Neural cell (in vitro differentiated cells): Measurements from ENCODE around the gene PGP. TPM values are rescaled to one million over a fixed set of nuclear protein-coding genes. Genes with fewer than 3 reads are reported as not detected.

Source experiments
- H2AFZ ChIP-seq: fragments of 200-600, 300-800 bp; sonication (generic), shearing (Covaris generic); 2 replicates; pipeline ENCODE4 v1.6.0; 2014; ENCODE audit warnings: low read depth, mild to moderate bottlenecking, antibody characterized with exemption, low read length, moderate library complexity
- H3F3A ChIP-seq: fragments of 200-600 bp; shearing (Covaris generic); 2 replicates; pipeline ENCODE4 v1.6.1; 2016; ENCODE audit warnings: mild to moderate bottlenecking, moderate library complexity, mixed read lengths, antibody characterized with exemption, low read length; ENCODE audit not compliant: insufficient read depth, poor library complexity, severe bottlenecking
- H3K27ac ChIP-seq: fragments of 200-600, 300-800 bp; sonication (generic), shearing (Covaris generic); 2 replicates; pipeline ENCODE4 v1.5.1; 2014; ENCODE audit warnings: mild to moderate bottlenecking, low read length, moderate library complexity
- H3K27me3 ChIP-seq: fragments of 300-800, 200-600 bp; sonication (generic), shearing (Covaris generic); 2 replicates; pipeline ENCODE4 v1.6.0; 2014; ENCODE audit warnings: mild to moderate bottlenecking, low read depth, low read length, moderate library complexity; ENCODE audit not compliant: insufficient read depth
- H3K36me3 ChIP-seq: fragments of 300-800, 200-600 bp; sonication (generic), shearing (Covaris generic); 2 replicates; pipeline ENCODE4 v1.5.1; 2014; ENCODE audit warnings: mild to moderate bottlenecking, antibody characterized with exemption, low read length, moderate library complexity; ENCODE audit not compliant: insufficient read depth
- H3K4me2 ChIP-seq: fragments of 300-800, 200-600 bp; sonication (generic), shearing (Covaris generic); 2 replicates; pipeline ENCODE4 v1.6.0; 2014; ENCODE audit warnings: mild to moderate bottlenecking, low read length
- H3K4me3 ChIP-seq: fragments of 300-800, 200-600 bp; sonication (generic), shearing (Covaris generic); 2 replicates; pipeline ENCODE4 v1.5.1; 2014; ENCODE audit warnings: mild to moderate bottlenecking, low read length, moderate library complexity
- H3K79me2 ChIP-seq: fragments of 200-600 bp; shearing (Covaris generic); replicated peaks from 2 replicates; pipeline ENCODE4 v1.6.0; 2014; ENCODE audit warnings: mild to moderate bottlenecking, low read length, moderate library complexity; ENCODE audit not compliant: insufficient read depth
- H3K9ac ChIP-seq: fragments of 300-800, 200-600 bp; sonication (generic), shearing (Covaris generic); 2 replicates; pipeline ENCODE4 v1.6.1; 2016; ENCODE audit warnings: mild to moderate bottlenecking, low read length, mixed read lengths
- H3K9me2 ChIP-seq: fragments of 200-600 bp; shearing (Covaris generic); 2 replicates; pipeline ENCODE4 v1.6.1; 2016; ENCODE audit warnings: mild to moderate bottlenecking, low read length, mixed read lengths; ENCODE audit not compliant: insufficient read depth
- H3K9me3 ChIP-seq: fragments of 200-600, 300-800 bp; sonication (generic), shearing (Covaris generic); 2 replicates; pipeline ENCODE4 v1.6.1; 2016; ENCODE audit warnings: mild to moderate bottlenecking, mixed run types, low read length, moderate library complexity, mixed read lengths
- H4K20me1 ChIP-seq: fragments of 200-600 bp; shearing (Covaris generic); 2 replicates; pipeline ENCODE4 v1.6.1; 2016; ENCODE audit warnings: mild to moderate bottlenecking, mixed run types; ENCODE audit not compliant: insufficient read depth
- CTCF ChIP-seq: fragments of 450-650 bp; IDR thresholded peaks from 2 replicates; pipeline ENCODE4 v1.5.1; 2014; ENCODE audit warnings: antibody characterized with exemption, mild to moderate bottlenecking, moderate library complexity; ENCODE audit not compliant: poor library complexity, severe bottlenecking
- EP300 ChIP-seq: fragments of 450-650 bp; conservative IDR thresholded peaks from 2 replicates; pipeline ENCODE4 v1.6.1; 2014; ENCODE audit warnings: antibody characterized with exemption, mild to moderate bottlenecking, moderate library complexity; ENCODE audit not compliant: poor library complexity, severe bottlenecking
- EZH2 ChIP-seq: fragments of 200-600, 300-800 bp; shearing (Covaris generic), sonication (generic); IDR thresholded peaks from 2 replicates; pipeline ENCODE4 v1.6.1; 2014; ENCODE audit warnings: antibody characterized with exemption, low read length, borderline replicate concordance, mild to moderate bottlenecking; ENCODE audit not compliant: insufficient read depth, poor library complexity, severe bottlenecking
- MXI1 ChIP-seq: fragments of 450-650 bp; conservative IDR thresholded peaks from 2 replicates; pipeline ENCODE4 v1.6.1; 2014; ENCODE audit warnings: antibody characterized with exemption, mild to moderate bottlenecking; ENCODE audit not compliant: poor library complexity, severe bottlenecking
- POLR2AphosphoS5 ChIP-seq: IDR thresholded peaks from 2 replicates; pipeline ENCODE4 v1.6.1; 2012
- RAD21 ChIP-seq: fragments of 450-650 bp; conservative IDR thresholded peaks from 2 replicates; pipeline ENCODE4 v1.6.1; 2014; ENCODE audit warnings: antibody characterized with exemption, mild to moderate bottlenecking, moderate library complexity
- REST ChIP-seq: IDR thresholded peaks from 2 replicates; pipeline ENCODE4 v1.6.1; 2012; ENCODE audit warnings: borderline replicate concordance
- SMC3 ChIP-seq: fragments of 450-650 bp; conservative IDR thresholded peaks from 2 replicates; pipeline ENCODE4 v1.6.1; 2014; ENCODE audit warnings: antibody characterized with exemption, mild to moderate bottlenecking, moderate library complexity; ENCODE audit not compliant: poor library complexity
- TAF1 ChIP-seq: IDR thresholded peaks from 2 replicates; pipeline ENCODE4 v1.6.1; 2012; ENCODE audit warnings: low read depth
- polyA plus RNA-seq: library from polyadenylated mRNA; depleted of rRNA; stranded (reverse); fragments of >200 nt; gene quantifications from 2 replicates; pipeline ENCODE4 v1.2.3, GENCODE V29; 2014

The PGP gene
- polyA plus RNA-seq, 1 donor from 2014 or later, result 44.1 TPM

- Histone ChIP-seq H4K20me1 (no peaks in the 10 kb centered on the region), H3K79me2 (peaks cover 5% of the 10 kb centered on the region), H3K9me2 (no peaks in the 10 kb centered on the region), H3F3A (no peaks in the 10 kb centered on the region), H3K36me3 (peaks cover 6% of the 10 kb centered on the region), H3K27me3 (no peaks in the 10 kb centered on the region), H3K9ac (no peak overlapping the region), H3K27ac (no peak overlapping the region), H2AFZ (no peak overlapping the region), H3K4me3 (no peak overlapping the region), H3K9me3 (no peaks in the 10 kb centered on the region), H3K4me2 (no peak overlapping the region)
- no peak for TF ChIP-seq SMC3
- TF ChIP-seq POLR2AphosphoS5, result no peak
- no peak for TF ChIP-seq REST
- no peak for TF ChIP-seq EZH2
- TF ChIP-seq MXI1, result no peak
- TF ChIP-seq RAD21, result no peak
- no peak for TF ChIP-seq TAF1
- no peak for TF ChIP-seq CTCF
- no peak for TF ChIP-seq EP300
These were observed 6.3 kb downstream of the PGP start for GRCh38 chr16:2208308-2208707.

GRCh38 chr16:2207872-2208271 lies 6.8 kb downstream of the PGP start:
- no peak overlapping the region for H3K9ac ChIP-seq
- TF ChIP-seq SMC3 (no peak), REST (no peak), POLR2AphosphoS5 (no peak), RAD21 (no peak)
- H3K79me2 ChIP-seq, result peaks cover 3% of the 10 kb centered on the region
- no peaks in the 10 kb centered on the region for H3F3A ChIP-seq
- no peak overlapping the region for H3K4me2 ChIP-seq
- no peak overlapping the region for H3K27ac ChIP-seq
- peaks cover 6% of the 10 kb centered on the region for H3K36me3 ChIP-seq
- H2AFZ ChIP-seq, result no peak overlapping the region
- H3K4me3 ChIP-seq, result no peak overlapping the region
- H4K20me1 ChIP-seq, result no peaks in the 10 kb centered on the region
- no peaks in the 10 kb centered on the region for H3K9me3 ChIP-seq
- H3K9me2 ChIP-seq, result no peaks in the 10 kb centered on the region
- H3K27me3 ChIP-seq, result no peaks in the 10 kb centered on the region
